Stimulated activated CD8-positive, alpha-beta memory T cell treated with anti-CD3 and anti-CD28 coated beads, Interleukin-12 subunit alpha, Interleukin-12 subunit beta, amount 100 ng/mL, for 24 hours (primary cell): ENCODE data around the gene RGP1.

Source experiments
- DNase-seq: peaks from one replicate; pipeline ENCODE4 v3.0.0-alpha.2; 2020; ENCODE audit errors: extremely low read depth

Gene RGP1

GRCh38 chr9:35719546-35719945 lies 29.5 kb upstream of the RGP1 start:
- DNase-seq: no peak

GRCh38 chr9:35723426-35723825 lies 25.7 kb upstream of the RGP1 start:
- no peak for DNase-seq

DNA sequence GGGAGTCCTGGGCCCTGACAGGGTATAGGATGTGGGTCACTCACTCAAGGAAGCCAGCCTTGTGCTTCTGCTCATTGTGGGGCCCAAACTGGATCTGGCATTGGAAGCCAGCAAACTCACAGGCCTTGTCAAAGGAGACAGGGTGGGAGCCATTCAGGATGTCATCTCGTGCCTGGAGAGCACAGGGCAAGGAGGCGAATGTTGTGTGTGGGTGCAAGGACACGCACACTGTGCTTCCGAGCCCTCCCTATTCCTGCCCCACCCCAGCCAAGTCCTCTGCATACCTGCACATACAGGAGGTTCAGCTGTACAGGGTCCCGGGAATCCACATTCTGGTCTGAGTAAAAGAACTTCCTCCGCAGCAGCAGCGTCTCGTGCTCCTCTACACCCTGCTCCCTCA lies 25.2 kb upstream of the RGP1 start:
- no peak for DNase-seq

GRCh38 chr9:35725362-35725761 lies 23.7 kb upstream of the RGP1 start:
- DNase-seq: no peak

GRCh38 chr9:35726931-35727330 lies 22.2 kb upstream of the RGP1 start:
- no peak for DNase-seq

DNA sequence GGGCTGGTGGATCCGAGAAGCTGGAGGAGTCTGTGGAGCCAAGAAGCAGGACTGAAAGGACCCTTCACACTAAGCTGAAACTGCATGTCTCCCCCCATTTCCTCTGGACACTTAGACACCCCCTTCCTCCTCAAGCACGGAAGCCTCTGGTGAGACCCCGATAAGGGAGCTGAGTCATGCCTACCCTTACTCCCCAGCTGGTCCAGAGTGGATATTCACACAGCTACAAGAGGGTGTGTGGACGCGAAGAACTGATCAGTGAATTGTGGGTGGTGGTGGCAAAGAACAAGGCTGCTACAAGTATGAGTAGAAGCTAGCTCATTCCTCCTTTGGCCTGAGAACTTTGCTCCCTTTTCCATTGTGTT lies 21.4 kb upstream of the RGP1 start:
- no peak for DNase-seq

GRCh38 chr9:35728041-35728971 lies 20.8 kb upstream of the RGP1 start:
- DNase-seq: no peak

DNA sequence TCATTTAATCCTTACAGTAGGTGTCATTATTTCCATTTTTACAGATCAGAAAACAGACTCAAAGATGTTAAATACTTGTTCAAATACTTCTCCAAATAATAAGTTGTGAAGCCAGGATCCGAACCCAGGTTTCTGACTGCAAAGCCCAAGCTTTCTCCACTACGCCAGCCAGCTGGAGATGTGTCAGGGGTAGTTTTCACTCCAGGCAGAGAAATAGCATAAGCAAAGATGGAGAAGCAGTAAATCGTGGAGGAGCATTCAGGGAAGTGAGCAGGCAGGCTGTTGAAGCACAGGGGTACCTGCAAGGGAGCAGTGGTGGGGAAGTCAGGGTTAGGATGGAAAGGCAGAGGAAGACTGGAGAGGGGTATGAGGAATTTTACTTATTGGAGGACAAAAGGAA lies 20.0 kb upstream of the RGP1 start:
- no peak for DNase-seq

DNA sequence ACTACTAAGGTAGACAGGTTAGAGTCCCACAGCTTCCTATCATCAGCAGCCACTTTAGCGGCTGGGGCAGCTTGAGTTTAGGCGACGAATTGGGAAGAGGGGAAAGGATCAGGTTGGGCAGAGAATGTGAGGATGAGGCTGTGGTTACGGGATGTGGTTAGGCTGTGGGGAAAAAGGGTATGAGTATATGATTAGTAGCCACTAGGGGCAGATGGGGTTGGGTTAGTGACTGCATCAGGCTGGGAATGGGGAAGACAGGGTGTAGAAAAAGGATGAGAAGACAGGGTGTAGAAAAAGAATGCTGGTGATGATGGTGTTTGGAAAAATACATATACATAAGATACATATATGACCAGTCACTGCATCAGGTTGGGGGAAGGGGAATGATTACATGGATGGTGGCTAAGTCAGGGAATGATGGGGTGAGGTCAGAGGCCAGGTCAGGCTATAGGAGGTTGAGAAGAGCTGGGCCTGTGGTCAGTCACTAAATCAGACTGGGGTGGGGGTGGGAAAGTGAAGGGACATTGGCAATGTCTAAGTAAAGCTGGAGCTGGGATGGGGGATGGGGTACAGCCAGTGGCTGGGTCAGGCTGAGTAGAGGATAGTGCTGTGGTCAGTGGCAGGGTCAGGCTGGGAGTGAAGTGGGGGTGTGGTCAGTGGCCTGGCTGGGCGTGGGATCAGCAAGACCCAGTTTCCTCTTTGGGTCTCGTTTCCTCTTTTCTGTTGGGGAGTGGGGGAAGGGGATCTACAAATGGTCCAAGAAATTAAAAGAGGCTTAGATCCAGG lies 19.2 kb upstream of the RGP1 start:
- DNase-seq: no peak

- DNase-seq: no peak
These were observed 18.6 kb upstream of the RGP1 start for GRCh38 chr9:35730486-35730854.

DNA sequence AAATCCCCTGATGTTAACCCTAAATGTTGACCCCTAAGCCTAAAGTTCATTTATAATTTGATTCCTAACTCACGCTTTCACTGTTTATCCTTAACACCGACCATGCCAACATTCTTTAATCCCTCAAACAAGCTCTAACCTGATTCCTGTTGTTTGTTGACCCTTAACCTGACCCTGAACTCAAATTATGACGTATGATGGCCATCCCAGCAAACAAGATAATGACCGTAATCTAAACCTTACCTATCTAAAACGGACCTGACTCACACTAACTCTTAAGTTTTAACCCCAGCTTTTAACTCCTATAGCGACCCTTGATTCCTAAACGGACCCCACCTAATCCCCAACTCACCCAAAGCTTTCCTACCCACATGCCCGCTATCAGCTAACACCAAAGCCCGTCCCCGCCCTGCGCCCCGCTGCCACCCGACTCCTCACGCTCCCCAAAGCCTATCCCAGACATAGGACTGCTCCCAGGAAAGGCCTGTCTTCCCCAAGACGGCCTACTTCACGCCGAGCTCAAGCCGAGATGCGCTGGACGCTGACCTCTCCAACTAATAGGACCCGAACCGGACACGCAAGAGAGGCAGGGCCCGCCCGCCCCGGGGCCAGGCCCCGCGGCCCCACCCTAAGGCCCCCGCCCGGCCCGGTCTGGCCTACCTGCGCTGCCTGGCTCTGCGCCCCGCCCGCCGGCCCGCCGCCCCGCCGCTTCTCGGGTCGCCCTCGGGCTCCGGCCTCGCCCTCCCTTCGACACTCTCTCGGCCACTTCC lies 17.5 kb upstream of the RGP1 start:
- DNase-seq: no peak

- DNase-seq: peak; percentile 93
These were observed 16.8 kb upstream of the RGP1 start, which contains the start of the genes CREB3 and TLN1 for GRCh38 chr9:35732185-35732799. Gene CREB3, plus strand, starts transcription at chr9:35732666. Its CDS starts 107 bp downstream, at chr9:35732773. Gene TLN1, minus strand, starts transcription at chr9:35732195. Its CDS starts 6,501 bp downstream, at chr9:35725694.

DNA sequence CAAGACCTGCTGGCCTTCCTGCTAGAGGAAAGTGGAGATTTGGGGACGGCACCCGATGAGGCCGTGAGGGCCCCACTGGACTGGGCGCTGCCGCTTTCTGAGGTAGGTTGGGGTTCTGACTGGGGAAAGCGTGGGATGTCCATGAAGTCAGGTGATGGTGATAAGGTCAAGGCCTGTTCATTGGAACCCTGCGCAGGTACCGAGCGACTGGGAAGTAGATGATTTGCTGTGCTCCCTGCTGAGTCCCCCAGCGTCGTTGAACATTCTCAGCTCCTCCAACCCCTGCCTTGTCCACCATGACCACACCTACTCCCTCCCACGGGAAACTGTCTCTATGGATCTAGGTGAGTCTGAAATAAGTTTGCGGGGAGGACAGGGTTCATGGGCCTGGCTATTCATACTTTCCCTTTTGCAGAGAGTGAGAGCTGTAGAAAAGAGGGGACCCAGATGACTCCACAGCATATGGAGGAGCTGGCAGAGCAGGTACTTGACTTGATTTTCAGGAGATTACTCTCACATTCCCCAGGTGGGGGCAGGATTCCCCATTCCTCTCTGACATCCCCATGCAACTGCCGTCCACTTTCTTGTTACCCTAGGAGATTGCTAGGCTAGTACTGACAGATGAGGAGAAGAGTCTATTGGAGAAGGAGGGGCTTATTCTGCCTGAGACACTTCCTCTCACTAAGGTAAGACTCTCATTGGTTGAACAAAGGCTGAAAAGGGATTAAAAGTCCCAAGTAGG lies 16.1 kb upstream of the RGP1 start:
- DNase-seq: no peak

DNA sequence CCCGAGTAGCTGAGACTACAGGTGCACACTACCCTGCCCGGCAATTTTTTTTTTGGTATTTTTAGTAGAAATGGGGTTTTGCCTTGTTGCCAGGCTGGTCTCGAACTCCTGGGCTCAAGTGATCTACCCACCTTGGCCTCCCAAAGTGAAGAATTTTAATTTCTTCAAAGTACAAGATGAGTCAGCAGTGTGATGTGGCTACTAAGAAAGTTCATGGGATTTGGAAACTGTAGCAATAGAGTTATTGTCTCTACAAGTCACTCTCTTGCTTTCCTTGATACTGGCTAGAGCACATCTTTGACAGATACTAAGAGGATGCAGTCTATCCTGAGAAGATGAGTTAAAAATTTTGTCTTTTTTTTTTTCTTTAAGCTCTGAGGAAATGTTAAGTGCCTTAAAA lies 15.0 kb upstream of the RGP1 start:
- DNase-seq: no peak

- no peak for DNase-seq
These were observed 12.9 kb upstream of the RGP1 start for GRCh38 chr9:35736201-35736633.

DNA sequence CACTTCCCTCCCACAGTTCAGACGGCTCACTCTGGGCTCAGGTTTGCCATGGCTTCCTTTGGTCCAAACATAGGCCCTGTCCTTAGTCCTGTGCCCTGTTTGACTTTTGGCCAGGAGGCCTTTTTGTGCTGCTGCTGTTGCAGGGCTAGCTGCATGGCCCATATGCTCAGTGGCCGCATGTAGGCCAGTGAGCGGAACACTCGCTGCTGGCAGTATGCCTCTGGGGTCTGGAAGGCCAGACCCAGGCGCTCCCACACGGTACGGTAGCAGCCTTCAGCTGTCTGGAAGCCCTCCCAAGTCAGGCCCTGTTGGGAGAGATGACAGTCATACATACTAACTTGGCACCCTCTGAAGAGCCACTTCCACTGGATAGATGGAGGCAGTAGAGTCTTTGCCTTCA lies 11.9 kb upstream of the RGP1 start:
- no peak for DNase-seq

GRCh38 chr9:35738186-35738585 lies 10.9 kb upstream of the RGP1 start:
- no peak for DNase-seq

DNA sequence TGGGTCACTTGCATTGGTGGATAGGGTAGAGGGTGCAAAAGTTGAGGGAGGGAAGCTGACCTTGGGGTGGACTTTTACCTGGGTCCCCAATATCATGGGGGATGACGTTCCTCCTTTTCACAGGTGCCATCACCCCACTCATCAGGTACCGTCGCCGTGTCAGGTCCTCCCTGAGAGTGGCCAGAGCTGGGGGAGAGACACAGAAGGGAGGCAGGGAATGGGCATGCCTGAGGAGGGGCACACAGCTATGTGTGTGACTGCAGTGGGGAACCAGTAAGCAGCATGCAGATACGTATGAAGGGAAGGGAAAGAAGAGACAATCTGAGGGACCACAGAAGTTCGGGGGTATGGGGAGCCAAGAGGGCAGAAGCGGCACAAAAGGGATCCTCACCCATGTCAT lies 10.2 kb upstream of the RGP1 start:
- DNase-seq: no peak

DNA sequence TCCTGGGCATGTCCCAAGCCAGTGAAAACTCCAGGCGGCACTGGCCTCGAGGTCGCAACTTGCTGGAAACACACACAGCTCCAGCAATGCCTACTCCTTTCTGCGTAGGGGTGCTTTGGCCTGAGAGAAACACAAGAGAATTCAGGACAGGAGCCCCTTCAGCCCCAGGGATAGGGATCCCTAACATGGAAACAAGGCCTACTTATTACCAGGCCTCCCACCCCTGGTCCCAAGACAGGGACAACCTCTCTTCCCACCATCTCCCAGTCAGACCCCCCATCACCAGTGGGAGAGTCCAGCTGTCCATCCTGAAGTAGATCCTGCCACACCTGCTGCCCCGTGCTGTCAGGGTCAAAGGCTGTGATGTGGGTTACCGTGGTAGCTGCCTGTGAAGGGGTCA lies 8.8 kb upstream of the RGP1 start:
- DNase-seq: no peak

DNA sequence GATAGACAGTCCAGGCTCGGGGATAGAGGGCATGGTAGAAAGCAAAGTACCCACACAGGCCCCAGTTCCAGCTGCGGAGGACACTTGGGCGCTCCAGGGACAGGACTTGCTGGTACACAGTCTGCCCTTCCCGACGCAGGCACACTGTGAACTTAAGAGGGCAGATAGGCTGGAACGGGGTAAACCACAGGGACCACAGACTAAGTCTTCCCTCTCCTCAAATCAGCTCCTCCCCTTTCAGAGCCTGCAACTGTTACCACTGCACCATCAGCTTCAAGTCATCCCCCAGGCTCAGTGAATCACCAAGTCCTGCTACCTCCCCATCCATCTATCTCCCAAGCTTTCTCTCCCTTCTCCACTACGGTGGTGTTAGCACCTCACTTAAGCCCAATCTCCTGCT lies 7.3 kb upstream of the RGP1 start:
- DNase-seq: no peak

DNA sequence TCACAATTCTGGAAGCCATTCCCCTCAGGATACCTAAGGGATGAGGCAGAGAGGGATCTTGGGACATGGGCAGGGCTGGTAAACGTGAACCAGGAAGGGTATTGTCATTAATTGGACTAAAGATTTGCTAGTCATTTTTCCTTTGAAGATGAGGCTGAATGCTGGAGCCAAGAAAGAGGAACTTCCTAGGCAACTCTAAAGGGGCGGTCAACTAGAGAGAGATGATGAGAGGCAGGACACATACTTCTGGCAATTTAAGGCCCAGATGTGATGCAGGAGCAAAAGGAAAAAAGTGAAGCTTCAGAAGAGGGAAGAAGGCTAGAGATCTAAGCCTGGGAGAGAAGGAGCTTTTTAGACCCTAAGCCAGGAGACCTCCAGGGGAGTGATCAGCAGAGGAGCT lies 5.6 kb upstream of the RGP1 start:
- no peak for DNase-seq
